Sigmoid colon (tissue), 7 donors: ENCODE measurements around the gene SLC20A1. TPM values are rescaled to one million over a fixed set of nuclear protein-coding genes. Genes with fewer than 3 reads are reported as not detected.
A peak's percentile ranks its signal among the peaks of the same experiment; 100 is the strongest.

Source experiments
- DNase-seq: peaks from one replicate; pipeline ENCODE4 v3.0.0-alpha.2; 2019
- H3K27ac ChIP-seq, 4 donors: fragments of 200-600 bp; sonication (generic); one replicate each; pipeline ENCODE4 v1.5.1; 2016 to 2019; ENCODE audit warnings: mild to moderate bottlenecking in 1 of 4
- H3K27me3 ChIP-seq, 3 donors: fragments of 200-600 bp; sonication (generic); one replicate each; pipeline ENCODE4 v1.5.1; 2019; ENCODE audit warnings: mild to moderate bottlenecking in 1 of 3
- H3K36me3 ChIP-seq, 4 donors: fragments of 200-600 bp; sonication (generic); one replicate each; pipeline ENCODE4 v1.5.1; 2016 to 2019
- H3K4me1 ChIP-seq, 4 donors: fragments of 200-600 bp; sonication (generic); one replicate each; pipeline ENCODE4 v1.5.1; 2017 to 2019
- H3K4me3 ChIP-seq, 4 donors: fragments of 200-600 bp; sonication (generic); one replicate each; pipeline ENCODE4 v1.5.1; 2017 to 2019; ENCODE audit warnings: mild to moderate bottlenecking in 2 of 4, moderate library complexity in 1 of 4
- H3K9me3 ChIP-seq, 4 donors: fragments of 200-600 bp in 3 of 4; sonication (generic) in 3 of 4; one replicate each; pipeline versions ENCODE4 v1.5.1 to v1.6.1; 2013 to 2019
- EP300 ChIP-seq, 4 donors: sonication (generic); formaldehyde crosslinking; IDR thresholded peaks; one replicate each; pipeline ENCODE4 v1.6.1; 2017; ENCODE audit warnings: antibody characterized with exemption in 4 of 4
- POLR2A ChIP-seq, 2 donors: fragments of 450-650 bp; IDR thresholded peaks; one replicate each; pipeline ENCODE4 v1.6.1; 2016; ENCODE audit warnings: antibody characterized with exemption in 2 of 2, mild to moderate bottlenecking in 2 of 2, moderate library complexity in 2 of 2
- POLR2AphosphoS5 ChIP-seq, 4 donors: sonication (generic); formaldehyde crosslinking; IDR thresholded peaks; one replicate each; pipeline ENCODE4 v1.6.1; 2017; ENCODE audit warnings: antibody characterized with exemption in 4 of 4
- WGBS, 2 donors: extraction: QIAGEN DNeasy Blood & Tissue Kit; methylation state at CpG; one replicate each; pipeline ENCODE4 v1.1.7; 2013; 5-methylcytosine and 5-hydroxymethylcytosine counted together
- intact Hi-C: fragments of 100-400 bp; cut with DNase I; formaldehyde crosslinking; loops from one replicate; pipeline ENCODE4 v1.15.1; 2023
- polyA plus RNA-seq, 3 donors: library from polyadenylated mRNA; stranded (reverse); fragments of 200-250 nt; gene quantifications; one replicate each; pipeline ENCODE4 v1.2.3, GENCODE V29; 2013
- total RNA-seq, 4 donors: library from RNA; depleted of rRNA; stranded (reverse); fragments of >200 nt; gene quantifications; one replicate each; pipeline ENCODE4 v1.1.0, GENCODE V29; 2016
- TF ChIP-seq, protein P1 (sequence below), 4 experiments: fragments of 450-650 bp in 3 of 4; fragments of 200-600 bp in 1 of 4; IDR thresholded peaks; one replicate each; pipeline ENCODE4 v1.5.1; 2016 to 2019; ENCODE audit warnings: antibody characterized with exemption in 4 of 4, mild to moderate bottlenecking in 3 of 4, moderate library complexity in 2 of 4
- donor health status: healthy with polysubstance abuse.
- donor health status: Bipolar disorder and iron deficiency.
- donor health status: healthy.

SLC20A1 gene
- total and polyA plus RNA-seq, 7 donors = 11.4 to 34.9 (median 18.0) TPM

- Histone ChIP-seq H3K36me3 (no peaks in the 10 kb centered on the region), H3K4me3 (no peak overlapping the region), H3K9me3 (no peaks in the 10 kb centered on the region), H3K27me3 (no peaks in the 10 kb centered on the region), H3K4me1 (no peaks in the 10 kb centered on the region), H3K27ac (no peak overlapping the region)
- DNase-seq = peak; percentile 11
- 85 to 88% methylated on average over 6 of the region's 6 CpGs for WGBS, 2 donors
- intact Hi-C loops = no loop called here
- no peak for TF ChIP-seq POLR2A (IDR thresholded peaks at IDR 0.05)
- TF ChIP-seq, protein P1, sequence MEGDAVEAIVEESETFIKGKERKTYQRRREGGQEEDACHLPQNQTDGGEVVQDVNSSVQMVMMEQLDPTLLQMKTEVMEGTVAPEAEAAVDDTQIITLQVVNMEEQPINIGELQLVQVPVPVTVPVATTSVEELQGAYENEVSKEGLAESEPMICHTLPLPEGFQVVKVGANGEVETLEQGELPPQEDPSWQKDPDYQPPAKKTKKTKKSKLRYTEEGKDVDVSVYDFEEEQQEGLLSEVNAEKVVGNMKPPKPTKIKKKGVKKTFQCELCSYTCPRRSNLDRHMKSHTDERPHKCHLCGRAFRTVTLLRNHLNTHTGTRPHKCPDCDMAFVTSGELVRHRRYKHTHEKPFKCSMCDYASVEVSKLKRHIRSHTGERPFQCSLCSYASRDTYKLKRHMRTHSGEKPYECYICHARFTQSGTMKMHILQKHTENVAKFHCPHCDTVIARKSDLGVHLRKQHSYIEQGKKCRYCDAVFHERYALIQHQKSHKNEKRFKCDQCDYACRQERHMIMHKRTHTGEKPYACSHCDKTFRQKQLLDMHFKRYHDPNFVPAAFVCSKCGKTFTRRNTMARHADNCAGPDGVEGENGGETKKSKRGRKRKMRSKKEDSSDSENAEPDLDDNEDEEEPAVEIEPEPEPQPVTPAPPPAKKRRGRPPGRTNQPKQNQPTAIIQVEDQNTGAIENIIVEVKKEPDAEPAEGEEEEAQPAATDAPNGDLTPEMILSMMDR (IDR thresholded peaks at IDR 0.05) = no peak
- TF ChIP-seq POLR2AphosphoS5 (IDR thresholded peaks at IDR 0.05) = no peak
- TF ChIP-seq EP300 (IDR thresholded peaks at IDR 0.05) = no peak
Measured at GRCh38 chr2:112618383-112618782, 27.4 kb upstream of the SLC20A1 start.

GRCh38 chr2:112621790-112622527 is 23.8 kb upstream of the SLC20A1 start:
- Histone ChIP-seq H3K36me3 (no peaks in the 10 kb centered on the region), H3K27me3 (no peaks in the 10 kb centered on the region), H3K4me3 (no peak overlapping the region), H3K9me3 (no peaks in the 10 kb centered on the region), H3K27ac (peak overlapping the region in 1 of 4 donors; percentile 19), H3K4me1 (peaks cover 0 to 7% (median 6%) of the 10 kb centered on the region in 4 donors)
- TF ChIP-seq, protein P1 (IDR thresholded peaks at IDR 0.05) = no peak
- TF ChIP-seq POLR2AphosphoS5 (IDR thresholded peaks at IDR 0.05) = no peak
- TF ChIP-seq EP300 (IDR thresholded peaks at IDR 0.05) = no peak
- TF ChIP-seq POLR2A (IDR thresholded peaks at IDR 0.05) = no peak
- 94 to 96% methylated on average over 22 of the region's 22 CpGs for WGBS, 2 donors
- intact Hi-C loops = loop anchor here (10.0 kb wide), 1 partner anchor 323 kb away; no protein-coding TSS in a partner anchor
- DNase-seq = peak; percentile 34

DNA sequence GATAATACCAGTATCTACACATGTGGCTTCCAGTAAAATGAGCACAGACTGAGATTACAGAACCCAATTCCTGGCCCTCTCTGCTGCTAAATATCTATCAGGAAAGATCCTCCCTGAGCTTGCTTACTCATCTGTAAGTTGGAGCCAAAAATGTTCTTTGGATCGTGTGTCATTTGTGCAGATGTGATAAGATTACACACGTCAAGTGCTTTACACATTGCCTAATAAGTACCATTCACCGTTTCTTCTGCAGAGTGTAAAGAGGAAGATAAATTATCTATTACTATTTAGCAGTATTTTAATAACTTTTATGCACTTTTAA is 23.2 kb upstream of the SLC20A1 start:
- DNase-seq = peak; percentile 50
- no peaks in the 10 kb centered on the region for H3K36me3 ChIP-seq
- 67 to 70% methylated on average over 3 of the region's 3 CpGs for WGBS, 2 donors
- no peaks in the 10 kb centered on the region for H3K9me3 ChIP-seq
- peaks cover 0 to 8% (median 7%) of the 10 kb centered on the region in 4 donors for H3K4me1 ChIP-seq
- intact Hi-C loops = loop anchor here (10.0 kb wide), 1 partner anchor 322 kb away; no protein-coding TSS in a partner anchor
- H3K4me3 ChIP-seq = no peak overlapping the region
- TF ChIP-seq POLR2AphosphoS5 (IDR thresholded peaks at IDR 0.05) (peak in 1 of 4 donors; percentile 29), EP300 (IDR thresholded peaks at IDR 0.05) (no peak), POLR2A (IDR thresholded peaks at IDR 0.05) (no peak)
- TF ChIP-seq, protein P1 (IDR thresholded peaks at IDR 0.05) = no peak
- H3K27ac ChIP-seq = no peak overlapping the region
- H3K27me3 ChIP-seq = no peaks in the 10 kb centered on the region

DNA sequence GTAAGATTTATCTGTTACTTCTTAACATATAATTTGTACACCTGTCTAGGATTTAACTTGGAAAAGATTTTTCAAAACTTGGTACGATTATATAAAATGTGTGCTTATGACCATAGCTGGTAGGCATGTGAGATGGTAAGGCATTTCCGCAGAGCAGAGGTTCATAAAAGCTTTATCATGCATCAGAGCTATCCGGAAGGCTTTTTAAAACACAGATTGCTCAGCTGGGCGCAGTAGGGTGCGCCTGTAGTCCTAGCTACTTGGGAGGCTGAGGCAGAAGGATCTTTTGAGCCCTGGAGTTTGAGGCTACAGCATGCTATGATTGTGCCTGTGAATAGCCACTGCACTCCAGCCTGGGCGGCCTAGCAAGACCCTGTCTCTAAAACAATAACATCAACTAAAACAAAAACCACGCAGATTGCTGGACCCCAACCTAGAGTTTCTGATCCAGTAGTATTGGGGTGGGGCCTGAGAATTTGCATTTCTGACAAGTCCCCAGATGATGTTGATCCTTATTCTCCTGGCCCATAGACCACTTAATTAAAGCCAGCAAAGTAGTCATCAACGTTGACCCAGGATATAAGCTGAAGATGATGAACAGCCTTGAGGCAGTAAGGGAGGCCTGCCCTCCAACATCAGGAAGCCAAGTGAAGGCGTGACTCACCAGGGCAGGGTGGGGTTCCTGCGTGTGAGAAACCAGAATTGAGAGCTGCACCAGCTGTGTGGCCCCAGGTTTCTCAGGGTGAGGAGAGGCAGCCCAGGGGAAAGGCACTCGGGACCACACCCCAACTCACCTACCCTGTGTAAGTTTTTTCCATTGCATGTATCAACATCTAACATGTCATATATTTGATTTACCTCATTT is 21.6 kb upstream of the SLC20A1 start:
- Histone ChIP-seq H3K9me3 (no peaks in the 10 kb centered on the region), H3K4me1 (peaks cover 0 to 8% (median 7%) of the 10 kb centered on the region in 4 donors), H3K36me3 (no peaks in the 10 kb centered on the region), H3K4me3 (no peak overlapping the region), H3K27me3 (peaks cover 0 to 1% (median 0%) of the 10 kb centered on the region in 3 donors), H3K27ac (peak overlapping the region in 1 of 4 donors; percentile 14)
- no peak for TF ChIP-seq POLR2A (IDR thresholded peaks at IDR 0.05)
- TF ChIP-seq, protein P1 (IDR thresholded peaks at IDR 0.05) = no peak
- no peak for TF ChIP-seq EP300 (IDR thresholded peaks at IDR 0.05)
- TF ChIP-seq POLR2AphosphoS5 (IDR thresholded peaks at IDR 0.05) = no peak
- 65 to 71% methylated on average over 11 of the region's 11 CpGs for WGBS, 2 donors
- intact Hi-C loops = loop anchor here (10.0 kb wide), 1 partner anchor 321 kb away; no protein-coding TSS in a partner anchor
- peak; percentile 68 for DNase-seq
